BJ (cell line): ENCODE data around the gene HERC5. TPM values are rescaled to one million over a fixed set of nuclear protein-coding genes. Genes with fewer than 3 reads are reported as not detected.
"Not testable (repeated sequence)": the region's sequence is repeated elsewhere in the genome, so short reads cannot be mapped to it uniquely, and the experiment has no call there.

Experiments used
- CTCF ChIA-PET: fragments of 350-600 bp; formaldehyde crosslinking; extraction: SDS; loops from one replicate; lab custom pipeline; 2021; ENCODE audit warnings: antibody characterized with exemption, inconsistent platforms; lab: Yijun Ruan, JAX
- POLR2A ChIA-PET: fragments of 300-600 bp; sonication (Branson Sonifier 250); formaldehyde crosslinking; extraction: SDS; loops from one replicate; lab custom pipeline; 2021; ENCODE audit warnings: antibody characterized with exemption; lab: Charles Lee
- DNase-seq: peaks from one replicate; pipeline ENCODE4 v3.0.0-alpha.2; 2011; ENCODE audit warnings: low read depth
- H3K27me3 ChIP-seq: 2 replicates; pipeline ENCODE4 v1.6.0; 2011; ENCODE audit warnings: low read length; ENCODE audit not compliant: control insufficient read depth, insufficient read depth
- H3K36me3 ChIP-seq: 2 replicates; pipeline ENCODE4 v1.5.1; 2011; ENCODE audit warnings: low read length; ENCODE audit not compliant: control insufficient read depth, insufficient read depth
- H3K4me3 ChIP-seq: 2 replicates; pipeline ENCODE4 v1.5.1; 2011; ENCODE audit warnings: low read depth, mild to moderate bottlenecking, control low read depth, low read length
- CTCF ChIP-seq: IDR thresholded peaks from 2 replicates; pipeline ENCODE4 v1.5.1; 2011; ENCODE audit warnings: low read depth, mild to moderate bottlenecking, control low read depth, inconsistent platforms, low read length, moderate library complexity; ENCODE audit not compliant: insufficient read depth
- polyA plus RNA-seq: library from polyadenylated mRNA; depleted of rRNA; stranded (reverse); fragments of >200 nt; gene quantifications from 2 replicates; pipeline ENCODE4 v1.2.3, GENCODE V29; 2011

HERC5 gene
- polyA plus RNA-seq, 1 experiment = 0.05 TPM

GRCh38 chr4:88422403-88422802 lies 34.5 kb upstream of the HERC5 start:
- POLR2A ChIA-PET = no interaction called here
- Histone ChIP-seq H3K4me3 (no peak overlapping the region), H3K36me3 (no peaks in the 10 kb centered on the region), H3K27me3 (no peaks in the 10 kb centered on the region)
- no peak for TF ChIP-seq CTCF
- CTCF ChIA-PET = no interaction called here
- no peak for DNase-seq

GRCh38 chr4:88429401-88429800 lies 27.5 kb upstream of the HERC5 start:
- ChIA-PET CTCF (no interaction called here), POLR2A (no interaction called here)
- Histone ChIP-seq H3K36me3 (no peaks in the 10 kb centered on the region), H3K27me3 (no peaks in the 10 kb centered on the region), H3K4me3 (no peak overlapping the region)
- DNase-seq = no peak
- no peak for TF ChIP-seq CTCF

- no peak for TF ChIP-seq CTCF
- ChIA-PET POLR2A (no interaction called here), CTCF (interaction anchor here (1.1 to 1.4 kb wide), 2 partner anchors 12 to 21 kb away, joined by 3 to 4 read pairs; partner anchors contain the start of gene HERC5)
- Histone ChIP-seq H3K36me3 (no peaks in the 10 kb centered on the region), H3K27me3 (no peaks in the 10 kb centered on the region), H3K4me3 (no peak overlapping the region)
- DNase-seq = no peak
These were observed 20.8 kb upstream of the HERC5 start for GRCh38 chr4:88435987-88436693.

GRCh38 chr4:88437873-88438272 lies 19.0 kb upstream of the HERC5 start:
- H3K4me3 ChIP-seq, DNase-seq, CTCF ChIA-PET, H3K27me3 ChIP-seq, POLR2A ChIA-PET, H3K36me3 ChIP-seq: not testable (repeated sequence)

GRCh38 chr4:88439161-88439760 lies 17.7 kb upstream of the HERC5 start:
- Histone ChIP-seq H3K27me3 (no peaks in the 10 kb centered on the region), H3K4me3 (no peak overlapping the region), H3K36me3 (no peaks in the 10 kb centered on the region)
- TF ChIP-seq CTCF = no peak
- CTCF ChIA-PET = no interaction called here
- POLR2A ChIA-PET = no interaction called here
- DNase-seq = peak; percentile 9
